ENCODE measurements around the gene TMA16.

- TF ChIP-seq POLR2A (IDR thresholded peaks at IDR 0.05; ENCODE audit: low read length) (no peak), GATA1 (IDR thresholded peaks at IDR 0.05; ENCODE audit: low read depth, low read length) (no peak)
These were observed 34.2 kb downstream of the TMA16 start for GRCh38 chr4:163528653-163529052.
